K562 (cell line): ENCODE results near the gene ARL8A. TPM values are rescaled to one million over a fixed set of nuclear protein-coding genes. Genes with fewer than 3 reads are reported as not detected.

Experiments used
- ATAC-seq: fragments of 200-7000 bp; cut with Tn5 transposase; 3 replicates; pipeline ENCODE4 v1.9.1; 2020; ENCODE audit warnings: moderate library complexity
- BruUV-seq: library from RNA; stranded (reverse); fragments of 400-500 nt; replicated peaks from 2 replicates; lab custom pipeline; 2021; lab: Mats Ljungman, UMichigan
- CTCF ChIA-PET: fragments of 300-600 bp; formaldehyde crosslinking; extraction: SDS; loops from one replicate; lab custom pipeline; 2021; ENCODE audit warnings: low intra/inter-chr PET ratio; lab: Yijun Ruan, JAX
- POLR2A ChIA-PET: fragments of 300-600, 350-650 bp; sonication (Branson Sonifier 250); formaldehyde crosslinking; extraction: SDS; loops from one replicate; lab custom pipeline; 2021; ENCODE audit warnings: antibody characterized with exemption, inconsistent platforms; lab: Yijun Ruan, JAX
- DNase-seq, 4 experiments: peaks; one replicate each; pipeline versions ENCODE4 v3.0.0 to v3.0.0-alpha.2; 2011 to 2018; ENCODE audit warnings: low spot score in 3 of 4, mixed read lengths in 3 of 4; ENCODE audit errors: extremely low read depth in 1 of 4
- FAIRE-seq: peaks from 2 replicates; lab custom pipeline; 2011; peaks lifted over from hg19 to GRCh38; lab: Jason Lieb, UNC
- H2AFZ ChIP-seq: 2 replicates; pipeline ENCODE4 v1.6.0; 2011; ENCODE audit warnings: low read depth, low read length, control low read depth, inconsistent platforms
- H3K27ac ChIP-seq: fragments of 200-600 bp; 3 replicates; pipeline ENCODE4 v1.8.0; 2011; ENCODE audit warnings: low read depth, mild to moderate bottlenecking, control low read depth, inconsistent platforms, low read length, moderate library complexity, mixed read lengths; ENCODE audit errors: extremely low read depth
- H3K27me3 ChIP-seq, 2 experiments: fragments of 300-600 bp in 1 of 2; 2 replicates in 1 of 2; 3 replicates in 1 of 2; pipeline versions ENCODE4 v1.6.0 to v1.8.0; 2011; ENCODE audit warnings: inconsistent platforms in 2 of 2, low read length in 2 of 2, mild to moderate bottlenecking in 1 of 2, mixed read lengths in 1 of 2, moderate library complexity in 1 of 2; ENCODE audit not compliant: control insufficient read depth in 2 of 2, insufficient read depth in 2 of 2
- H3K36me3 ChIP-seq: fragments of 300-600 bp; 3 replicates; pipeline ENCODE4 v1.8.0; 2011; ENCODE audit warnings: mild to moderate bottlenecking, low read length, inconsistent platforms; ENCODE audit not compliant: control insufficient read depth, insufficient read depth
- H3K4me1 ChIP-seq, 2 experiments: fragments of 200-600 bp in 1 of 2; replicated peaks in 1 of 2; 2 replicates in 1 of 2; 3 replicates in 1 of 2; pipeline versions ENCODE4 v1.5.1 to v1.8.0; 2011; ENCODE audit warnings: inconsistent platforms in 2 of 2, low read length in 2 of 2, mild to moderate bottlenecking in 1 of 2, mixed read lengths in 1 of 2, moderate library complexity in 1 of 2; ENCODE audit not compliant: control insufficient read depth in 2 of 2, insufficient read depth in 2 of 2
- H3K4me2 ChIP-seq: 2 replicates; pipeline ENCODE4 v1.6.1; 2011; ENCODE audit warnings: low read length, control low read depth, inconsistent platforms, mixed read lengths; ENCODE audit not compliant: insufficient read depth
- H3K4me3 ChIP-seq: fragments of 200-600 bp; sonication (generic), shearing (Covaris generic); 2 replicates; pipeline ENCODE4 v1.5.1; 2016; ENCODE audit warnings: control low read depth, inconsistent platforms
- H3K79me2 ChIP-seq: fragments of 200-600 bp; 3 replicates; pipeline ENCODE4 v1.8.0; 2011; ENCODE audit warnings: low read length, inconsistent platforms; ENCODE audit not compliant: control insufficient read depth, insufficient read depth
- H3K9ac ChIP-seq, 2 experiments: 2 replicates each; pipeline versions ENCODE4 v1.6.0 to v1.6.1; 2011; ENCODE audit warnings: low read depth in 2 of 2, low read length in 2 of 2, control low read depth in 1 of 2, inconsistent platforms in 1 of 2, mild to moderate bottlenecking in 1 of 2, mixed read lengths in 1 of 2; ENCODE audit not compliant: insufficient read depth in 1 of 2
- H3K9me1 ChIP-seq: one replicate; pipeline ENCODE4 v1.6.0; 2011; ENCODE audit warnings: inconsistent platforms, mild to moderate bottlenecking, low read length, moderate library complexity; ENCODE audit not compliant: control insufficient read depth, insufficient read depth
- H3K9me3 ChIP-seq: replicated peaks from 2 replicates; pipeline ENCODE4 v1.5.1; 2011; ENCODE audit warnings: low read depth, low read length, inconsistent platforms; ENCODE audit not compliant: control insufficient read depth, insufficient read depth
- H4K20me1 ChIP-seq: replicated peaks from 2 replicates; pipeline ENCODE4 v1.6.1; 2011; ENCODE audit warnings: low read length, inconsistent platforms, mixed read lengths; ENCODE audit not compliant: control insufficient read depth, insufficient read depth
- GABPB1 ChIP-seq: sonication (generic); formaldehyde crosslinking; IDR thresholded peaks from 2 replicates; pipeline ENCODE4 v1.8.0; 2022; ENCODE audit warnings: mild to moderate bottlenecking, missing genetic modification reagents
- HDAC3 ChIP-seq: fragments of 450-650 bp; IDR thresholded peaks from 2 replicates; pipeline ENCODE4 v1.6.1; 2018; ENCODE audit warnings: borderline replicate concordance, mild to moderate bottlenecking, moderate library complexity; ENCODE audit not compliant: partially characterized antibody
- HMGN3 ChIP-seq: IDR thresholded peaks from 2 replicates; pipeline ENCODE4 v1.6.1; 2011; ENCODE audit warnings: borderline replicate concordance, low read depth, mild to moderate bottlenecking, mixed read lengths, low read length; ENCODE audit not compliant: insufficient read length; ENCODE audit errors: extremely low read depth
- HSF4 ChIP-seq: fragments of 250-450 bp; sonication (Bioruptor Pico); IDR thresholded peaks from 2 replicates; pipeline ENCODE4 v2.1.2; 2022; ENCODE audit warnings: mild to moderate bottlenecking, moderate library complexity, borderline replicate concordance
- RCOR1 ChIP-seq, 2 experiments: IDR thresholded peaks; 2 replicates each; pipeline ENCODE4 v1.6.1; 2012; ENCODE audit warnings: low read depth in 2 of 2, low read length in 2 of 2, borderline replicate concordance in 1 of 2, improper control_type of control experiment in 1 of 2
- RFX1 ChIP-seq: fragments of 450-650 bp; IDR thresholded peaks from 2 replicates; pipeline ENCODE4 v1.6.1; 2016; ENCODE audit warnings: mild to moderate bottlenecking, moderate library complexity
- SIX5 ChIP-seq, 2 experiments: IDR thresholded peaks; 2 replicates each; pipeline ENCODE4 v1.6.1; 2011; ENCODE audit warnings: low read length in 2 of 2, borderline replicate concordance in 1 of 2, low read depth in 1 of 2, mild to moderate bottlenecking in 1 of 2, moderate library complexity in 1 of 2; ENCODE audit not compliant: insufficient read depth in 1 of 2
- SMAD3 ChIP-seq: fragments of 450-650 bp; formaldehyde crosslinking; conservative IDR thresholded peaks from 2 replicates; pipeline ENCODE4 v1.4.0; 2020; ENCODE audit warnings: mild to moderate bottlenecking
- TAF1 ChIP-seq: IDR thresholded peaks from 2 replicates; pipeline ENCODE4 v1.6.1; 2011; ENCODE audit warnings: mild to moderate bottlenecking, low read length, moderate library complexity; ENCODE audit not compliant: insufficient read depth, control insufficient read depth, severe bottlenecking; ENCODE audit errors: extremely low read depth
- TBL1XR1 ChIP-seq, 2 experiments: IDR thresholded peaks; 2 replicates each; pipeline ENCODE4 v1.6.1; 2012; ENCODE audit warnings: improper control_type of control experiment in 2 of 2, low read length in 2 of 2, mild to moderate bottlenecking in 1 of 2
- ZC3H11A ChIP-seq: IDR thresholded peaks from 2 replicates; pipeline ENCODE4 v1.6.1; 2012; ENCODE audit warnings: low read depth, low read length, improper control_type of control experiment
- ZNF431 ChIP-seq: sonication (generic); formaldehyde crosslinking; IDR thresholded peaks from 2 replicates; pipeline ENCODE4 v1.8.0; 2022; ENCODE audit warnings: mild to moderate bottlenecking, missing genetic modification reagents
- ZNF584 ChIP-seq: fragments of 200-800 bp; sonication (Bioruptor generic); IDR thresholded peaks from 2 replicates; pipeline ENCODE4 v1.6.1; 2016; ENCODE audit warnings: low read depth, mild to moderate bottlenecking, missing genetic modification characterization, missing compliant biosample characterization
- WGBS: fragments of 100-300 bp; shearing (Covaris generic); methylation state at CpG from one replicate; pipeline ENCODE4 v1.1.6; 2016; ENCODE audit warnings: low coverage, mixed read lengths; ENCODE audit not compliant: insufficient coverage; ENCODE audit errors: missing lambda C conversion rate; 5-methylcytosine and 5-hydroxymethylcytosine counted together
- in situ Hi-C: fragments of 300-500 bp; cut with MboI; formaldehyde crosslinking; loops from 4 replicates; pipeline ENCODE4 v1.15.0; 2018; ENCODE audit warnings: inconsistent platforms, mixed read lengths
- intact Hi-C: fragments of 100-400 bp; cut with micrococcal nuclease; formaldehyde crosslinking; loops from 2 replicates; pipeline ENCODE4 v1.14.2; 2022
- polyA plus RNA-seq, 8 experiments: library from polyadenylated mRNA; depleted of rRNA in 4 of 8; stranded (reverse) in 5 of 8; unstranded in 3 of 8; fragments of >200 nt; fragmentation: Nextera tagmentation in 2 of 8; fragmentation: Illumina TruSeq in 1 of 8; extraction: Ambion mirVana in 2 of 8; extraction: Trizol in 1 of 8; gene quantifications; 2 replicates each; pipeline versions ENCODE4 v1.2.1 to v1.2.3, GENCODE V29; 2011 to 2014; ENCODE audit warnings: inconsistent platforms in 1 of 8, missing spikeins in 1 of 8
- total RNA-seq, 7 experiments: library from RNA; depleted of rRNA in 6 of 7; stranded (reverse); fragments of >200 nt in 6 of 7; fragmentation: Illumina TruSeq in 2 of 7; extraction: Trizol in 2 of 7; gene quantifications; 2 replicates each; pipeline versions ENCODE4 v1.2.1 to v1.2.3, GENCODE V29; 2011 to 2021; ENCODE audit warnings: low replicate concordance in 1 of 7
- TF ChIP-seq, protein P1 (sequence below): fragments of 250-450 bp; sonication (Bioruptor Pico); IDR thresholded peaks from 2 replicates; pipeline ENCODE4 v1.4.0; 2020; ENCODE audit warnings: mild to moderate bottlenecking, moderate library complexity
- TF ChIP-seq, protein P2 (sequence below): fragments of 450-650 bp; formaldehyde crosslinking; conservative IDR thresholded peaks from 2 replicates; pipeline ENCODE4 v1.4.0; 2022; ENCODE audit warnings: mild to moderate bottlenecking, missing genetic modification characterization
- TF ChIP-seq, protein P3 (sequence below): sonication (generic); formaldehyde crosslinking; IDR thresholded peaks from 2 replicates; pipeline ENCODE4 v1.8.1; 2023; ENCODE audit warnings: mild to moderate bottlenecking, missing genetic modification reagents

Gene ARL8A
- total and polyA plus RNA-seq, 9 of the 15 experiments (the other 6 are each of a cell fraction or from before 2014, with no cell fraction given): 0.17 to 27.3 (median 15.6) TPM

DNA sequence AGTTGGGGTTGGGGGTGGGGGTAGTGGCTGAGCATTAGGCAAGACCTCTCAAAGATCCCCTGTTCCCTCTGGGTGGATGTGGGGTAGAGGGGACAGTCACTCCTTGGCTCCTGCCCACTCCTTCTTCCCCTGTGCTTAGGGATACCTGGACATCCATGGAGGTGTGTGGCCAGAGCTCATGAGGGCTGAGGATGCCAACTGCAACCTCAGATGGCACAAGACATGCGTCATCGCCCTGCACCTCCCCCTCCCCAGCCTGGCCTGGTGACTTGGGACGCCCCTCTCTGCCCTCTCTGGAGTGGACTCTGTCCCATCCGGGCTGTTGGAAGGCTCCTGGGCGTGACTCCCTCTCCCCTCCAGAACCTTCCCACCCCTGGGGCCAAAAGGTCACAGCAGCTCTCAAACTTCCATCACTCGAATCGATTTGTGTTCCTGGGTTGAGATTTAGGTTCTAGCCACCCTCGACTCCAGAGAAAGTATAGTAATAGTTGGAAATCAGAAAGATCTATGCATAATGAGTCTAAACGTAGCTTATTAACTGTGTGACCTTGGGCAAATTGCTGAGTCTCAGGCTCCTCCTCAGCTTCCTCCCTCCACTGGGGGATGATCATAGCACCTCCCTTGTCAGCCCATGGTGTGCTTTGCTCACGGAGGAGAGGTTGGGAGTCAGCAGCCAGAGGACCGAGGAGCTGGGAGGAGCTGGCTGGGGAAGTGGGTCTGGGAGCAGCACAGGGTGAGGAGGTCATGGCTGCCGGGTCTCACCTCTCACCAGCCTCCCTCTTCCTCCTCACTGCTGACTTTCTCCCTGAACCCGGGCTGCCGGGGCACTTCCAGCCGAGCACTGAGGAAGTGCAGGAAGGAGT, 18.1 kb upstream of the ARL8A start:
- H3K27ac ChIP-seq: peak overlapping the region; percentile 99
- H3K9me1 ChIP-seq: no peaks in the 10 kb centered on the region
- H3K27me3 ChIP-seq: no peaks in the 10 kb centered on the region
- peak overlapping the region; percentile 57 for H3K4me3 ChIP-seq
- ATAC-seq (peak; percentile 24), FAIRE-seq (peak; percentile 86), DNase-seq (peak; percentile 41 to 88 (median 63))
- H3K79me2 ChIP-seq: peaks cover 94% of the 10 kb centered on the region
- in situ Hi-C loops: no loop called here
- no peaks in the 10 kb centered on the region for H4K20me1 ChIP-seq
- H2AFZ ChIP-seq: peak overlapping the region; percentile 37
- CTCF ChIA-PET: no interaction called here
- peak overlapping the region; percentile 90 for H3K4me2 ChIP-seq
- POLR2A ChIA-PET: interaction anchor here (0.7 to 2.9 kb wide), 12 partner anchors 8 to 684 kb away, joined by 3 to 21 read pairs (median 3); partner anchors contain the start of gene ARL8A
- peaks cover 13% of the 10 kb centered on the region; the same call in 2 of the 3 replicates for H3K36me3 ChIP-seq
- no TSS peak for BruUV-seq
- peak overlapping the region; percentile 89 to 92 for H3K9ac ChIP-seq
- WGBS: 6% methylated on average over 15 of the region's 15 CpGs
- intact Hi-C loops: no loop called here
- H3K4me1 ChIP-seq: peaks cover 84 to 94% of the 10 kb centered on the region in 2 experiments
- no peaks in the 10 kb centered on the region for H3K9me3 ChIP-seq
- TF ChIP-seq RFX1: no peak
- no peak for TF ChIP-seq TBL1XR1 (IDR thresholded peaks at IDR 0.05; ENCODE audit: low read length in 2 of 2)
- TF ChIP-seq TAF1: peak; percentile 56
- TF ChIP-seq, protein P1, sequence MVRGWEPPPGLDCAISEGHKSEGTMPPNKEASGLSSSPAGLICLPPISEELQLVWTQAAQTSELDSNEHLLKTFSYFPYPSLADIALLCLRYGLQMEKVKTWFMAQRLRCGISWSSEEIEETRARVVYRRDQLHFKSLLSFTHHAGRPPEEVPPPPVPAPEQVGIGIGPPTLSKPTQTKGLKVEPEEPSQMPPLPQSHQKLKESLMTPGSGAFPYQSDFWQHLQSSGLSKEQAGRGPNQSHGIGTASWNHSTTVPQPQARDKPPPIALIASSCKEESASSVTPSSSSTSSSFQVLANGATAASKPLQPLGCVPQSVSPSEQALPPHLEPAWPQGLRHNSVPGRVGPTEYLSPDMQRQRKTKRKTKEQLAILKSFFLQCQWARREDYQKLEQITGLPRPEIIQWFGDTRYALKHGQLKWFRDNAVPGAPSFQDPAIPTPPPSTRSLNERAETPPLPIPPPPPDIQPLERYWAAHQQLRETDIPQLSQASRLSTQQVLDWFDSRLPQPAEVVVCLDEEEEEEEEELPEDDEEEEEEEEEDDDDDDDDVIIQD: no peak
- no peak for TF ChIP-seq HSF4 (CRISPR knock-in tag)
- 0 out of 2 replicates have a peak, but pooled peaks have one; percentile 44 for TF ChIP-seq GABPB1 (CRISPR knock-in tag)
- TF ChIP-seq HDAC3: no peak
- 0 out of 2 replicates have a peak, but pooled peaks have one; percentile 3 for TF ChIP-seq SMAD3
- TF ChIP-seq HMGN3: no peak
- no peak for TF ChIP-seq ZC3H11A
- TF ChIP-seq, protein P2, sequence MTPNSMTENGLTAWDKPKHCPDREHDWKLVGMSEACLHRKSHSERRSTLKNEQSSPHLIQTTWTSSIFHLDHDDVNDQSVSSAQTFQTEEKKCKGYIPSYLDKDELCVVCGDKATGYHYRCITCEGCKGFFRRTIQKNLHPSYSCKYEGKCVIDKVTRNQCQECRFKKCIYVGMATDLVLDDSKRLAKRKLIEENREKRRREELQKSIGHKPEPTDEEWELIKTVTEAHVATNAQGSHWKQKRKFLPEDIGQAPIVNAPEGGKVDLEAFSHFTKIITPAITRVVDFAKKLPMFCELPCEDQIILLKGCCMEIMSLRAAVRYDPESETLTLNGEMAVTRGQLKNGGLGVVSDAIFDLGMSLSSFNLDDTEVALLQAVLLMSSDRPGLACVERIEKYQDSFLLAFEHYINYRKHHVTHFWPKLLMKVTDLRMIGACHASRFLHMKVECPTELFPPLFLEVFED (CRISPR knock-in tag): no peak
- peak in 1 of 2 experiments; percentile 75; a peak in 2 of 4 replicates for TF ChIP-seq RCOR1 (IDR thresholded peaks at IDR 0.05; ENCODE audit: borderline replicate concordance in 1 of 2, low read depth in 2 of 2, low read length in 2 of 2)
- TF ChIP-seq, protein P3, sequence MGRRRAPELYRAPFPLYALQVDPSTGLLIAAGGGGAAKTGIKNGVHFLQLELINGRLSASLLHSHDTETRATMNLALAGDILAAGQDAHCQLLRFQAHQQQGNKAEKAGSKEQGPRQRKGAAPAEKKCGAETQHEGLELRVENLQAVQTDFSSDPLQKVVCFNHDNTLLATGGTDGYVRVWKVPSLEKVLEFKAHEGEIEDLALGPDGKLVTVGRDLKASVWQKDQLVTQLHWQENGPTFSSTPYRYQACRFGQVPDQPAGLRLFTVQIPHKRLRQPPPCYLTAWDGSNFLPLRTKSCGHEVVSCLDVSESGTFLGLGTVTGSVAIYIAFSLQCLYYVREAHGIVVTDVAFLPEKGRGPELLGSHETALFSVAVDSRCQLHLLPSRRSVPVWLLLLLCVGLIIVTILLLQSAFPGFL (CRISPR knock-in tag): no peak
- peak; percentile 81; the same call in 1 of the 2 replicates for TF ChIP-seq ZNF584 (CRISPR knock-in tag)
- no peak for TF ChIP-seq SIX5 (IDR thresholded peaks at IDR 0.05; ENCODE audit: borderline replicate concordance in 1 of 2, insufficient read depth in 1 of 2, low read depth in 1 of 2, low read length in 2 of 2)
- TF ChIP-seq ZNF431 (CRISPR knock-in tag): no peak
